ENCODE data around the gene PXYLP1.
"Not testable (repeated sequence)": the region's sequence is repeated elsewhere in the genome, so short reads cannot be mapped to it uniquely, and the experiment has no call there.

PXYLP1 gene

DNA sequence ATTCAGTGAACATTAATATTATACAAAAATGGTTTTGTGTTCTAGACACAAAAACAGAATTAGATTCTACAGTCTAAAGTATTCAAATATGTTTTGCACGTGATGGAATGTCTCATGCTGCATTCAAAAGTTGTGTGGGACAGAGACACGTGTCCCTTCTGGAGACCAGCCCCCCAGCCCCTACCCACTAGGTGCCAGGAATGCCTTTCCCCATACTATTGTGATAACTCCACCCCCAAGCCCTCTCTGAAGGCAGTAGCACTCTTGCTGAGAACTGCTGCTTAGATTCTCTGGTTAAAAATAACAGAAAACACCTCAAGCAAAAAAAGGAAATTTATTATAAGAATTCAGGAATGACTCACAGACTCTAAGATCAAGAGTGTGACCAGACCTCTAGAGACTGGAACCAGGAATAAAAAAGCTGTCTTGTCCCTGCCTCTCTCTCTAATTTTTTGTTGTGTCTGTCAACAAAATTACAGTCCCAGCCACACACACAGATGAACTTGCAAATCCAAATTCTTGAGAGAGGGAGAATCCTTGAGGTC, 57.7 kb downstream of the PXYLP1 start:
- FAIRE-seq (no peak), DNase-seq (ENCODE audit: insufficient read length, low spot score) (no peak)

DNA sequence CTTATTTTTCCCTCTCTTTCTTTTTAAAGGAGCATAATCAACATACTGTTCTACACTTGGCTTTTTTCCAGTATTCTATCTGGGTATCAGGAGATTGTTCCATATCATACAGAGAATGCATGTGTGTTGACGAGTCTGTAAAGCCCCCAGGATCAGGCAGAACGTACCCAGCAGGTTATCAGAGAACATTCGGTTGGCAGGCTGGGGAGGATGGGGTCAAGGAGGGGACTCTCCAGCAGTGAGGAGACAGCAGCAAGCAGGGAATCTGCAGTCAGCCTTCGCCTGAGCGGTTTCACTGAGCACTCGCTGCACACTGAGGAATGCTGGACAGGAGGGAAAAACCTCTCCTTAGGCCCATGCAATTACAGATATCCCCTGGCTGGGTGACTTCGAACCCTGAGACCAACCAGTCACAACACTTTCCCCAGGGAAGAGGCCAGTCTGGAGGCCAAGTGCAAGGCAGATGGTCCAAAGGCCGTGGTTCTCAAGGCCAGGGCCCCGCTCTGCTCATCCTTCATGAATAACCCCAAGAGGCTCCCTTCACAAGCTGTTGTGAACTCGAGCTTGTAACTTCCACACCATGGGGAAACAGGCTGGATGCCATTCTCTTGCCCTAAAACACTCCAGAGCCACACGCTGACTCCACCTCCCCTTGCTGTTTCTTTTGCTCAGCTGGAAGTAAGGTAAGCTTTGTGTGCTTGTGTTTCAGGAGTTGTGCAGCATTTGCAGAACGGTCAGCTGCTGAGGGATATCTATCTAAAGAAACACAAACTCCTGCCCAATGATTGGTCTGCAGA, 60.1 kb downstream of the PXYLP1 start:
- DNase-seq (ENCODE audit: insufficient read length, low spot score), result no peak
- no peak for FAIRE-seq

DNA sequence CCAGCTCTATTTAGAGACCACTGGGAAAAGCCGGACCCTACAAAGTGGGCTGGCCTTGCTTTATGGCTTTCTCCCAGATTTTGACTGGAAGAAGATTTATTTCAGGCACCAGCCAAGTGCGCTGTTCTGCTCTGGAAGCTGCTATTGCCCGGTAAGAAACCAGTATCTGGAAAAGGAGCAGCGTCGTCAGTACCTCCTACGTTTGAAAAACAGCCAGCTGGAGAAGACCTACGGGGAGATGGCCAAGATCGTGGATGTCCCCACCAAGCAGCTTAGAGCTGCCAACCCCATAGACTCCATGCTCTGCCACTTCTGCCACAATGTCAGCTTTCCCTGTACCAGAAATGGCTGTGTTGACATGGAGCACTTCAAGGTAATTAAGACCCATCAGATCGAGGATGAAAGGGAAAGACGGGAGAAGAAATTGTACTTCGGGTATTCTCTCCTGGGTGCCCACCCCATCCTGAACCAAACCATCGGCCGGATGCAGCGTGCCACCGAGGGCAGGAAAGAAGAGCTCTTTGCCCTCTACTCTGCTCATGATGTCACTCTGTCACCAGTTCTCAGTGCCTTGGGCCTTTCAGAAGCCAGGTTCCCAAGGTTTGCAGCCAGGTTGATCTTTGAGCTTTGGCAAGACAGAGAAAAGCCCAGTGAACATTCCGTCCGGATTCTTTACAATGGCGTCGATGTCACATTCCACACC, 60.9 kb downstream of the PXYLP1 start:
- DNase-seq (ENCODE audit: insufficient read length, low spot score), result no peak
- no peak for FAIRE-seq

DNA sequence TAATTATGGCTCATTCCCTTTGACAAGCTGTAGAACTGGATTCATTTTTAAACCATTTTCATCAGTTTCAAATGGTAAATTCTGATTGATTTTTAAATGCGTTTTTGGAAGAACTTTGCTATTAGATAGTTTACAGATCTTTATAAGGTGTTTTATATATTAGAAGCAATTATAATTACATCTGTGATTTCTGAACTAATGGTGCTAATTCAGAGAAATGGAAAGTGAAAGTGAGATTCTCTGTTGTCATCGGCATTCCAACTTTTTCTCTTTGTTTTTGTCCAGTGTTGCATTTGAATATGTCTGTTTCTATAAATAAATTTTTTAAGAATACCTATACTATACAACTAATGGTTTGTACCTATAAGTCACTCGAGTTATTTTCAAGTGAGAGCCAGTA, 62.7 kb downstream of the PXYLP1 start:
- no peak for FAIRE-seq
- DNase-seq (ENCODE audit: insufficient read length, low spot score), result no peak

DNA sequence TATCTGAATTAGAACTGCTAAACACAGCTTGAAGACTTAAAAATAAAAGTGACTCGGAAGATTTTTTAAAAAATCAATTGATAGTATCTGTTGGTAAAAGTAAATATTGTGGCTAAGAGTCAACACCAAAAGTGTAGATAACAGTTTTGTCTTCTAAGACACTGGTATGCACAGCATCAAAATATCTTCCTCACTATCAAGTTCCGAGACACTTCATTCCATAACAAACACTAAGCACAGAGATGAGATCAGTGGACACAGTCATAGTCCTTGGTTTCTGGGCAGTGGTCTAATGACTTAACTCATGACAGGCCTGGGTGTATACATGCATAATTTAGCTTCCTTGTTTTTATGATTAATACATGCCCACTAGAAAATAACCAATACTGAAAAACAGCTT, 63.2 kb downstream of the PXYLP1 start:
- peak; percentile 62 for FAIRE-seq

DNA sequence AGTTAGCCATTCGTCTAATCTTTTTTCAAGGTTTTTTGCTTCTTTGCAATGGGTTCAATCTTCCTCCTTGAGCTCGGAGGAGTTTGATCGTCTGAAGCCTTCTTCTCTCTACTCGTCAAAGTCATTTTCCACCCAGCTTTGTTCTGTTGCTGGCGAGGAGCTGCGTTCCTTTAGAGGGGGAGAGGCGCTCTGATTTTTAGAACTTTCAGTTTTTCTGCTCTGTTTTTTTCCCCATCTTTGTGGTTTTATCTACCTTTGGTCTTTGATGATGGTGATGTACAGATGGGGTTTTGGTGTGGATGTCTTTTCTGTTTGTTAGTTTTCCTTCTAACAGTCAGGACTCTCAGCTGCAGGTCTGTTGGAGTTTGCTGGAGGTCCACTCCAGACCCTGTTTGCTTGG, 68.8 kb downstream of the PXYLP1 start:
- DNase-seq (ENCODE audit: insufficient read length, low spot score); FAIRE-seq: not testable (repeated sequence)

More for the DNA sequence above, 63.2 kb downstream of the PXYLP1 start:
- DNase-seq (ENCODE audit: insufficient read length, low spot score), result no peak

DNA sequence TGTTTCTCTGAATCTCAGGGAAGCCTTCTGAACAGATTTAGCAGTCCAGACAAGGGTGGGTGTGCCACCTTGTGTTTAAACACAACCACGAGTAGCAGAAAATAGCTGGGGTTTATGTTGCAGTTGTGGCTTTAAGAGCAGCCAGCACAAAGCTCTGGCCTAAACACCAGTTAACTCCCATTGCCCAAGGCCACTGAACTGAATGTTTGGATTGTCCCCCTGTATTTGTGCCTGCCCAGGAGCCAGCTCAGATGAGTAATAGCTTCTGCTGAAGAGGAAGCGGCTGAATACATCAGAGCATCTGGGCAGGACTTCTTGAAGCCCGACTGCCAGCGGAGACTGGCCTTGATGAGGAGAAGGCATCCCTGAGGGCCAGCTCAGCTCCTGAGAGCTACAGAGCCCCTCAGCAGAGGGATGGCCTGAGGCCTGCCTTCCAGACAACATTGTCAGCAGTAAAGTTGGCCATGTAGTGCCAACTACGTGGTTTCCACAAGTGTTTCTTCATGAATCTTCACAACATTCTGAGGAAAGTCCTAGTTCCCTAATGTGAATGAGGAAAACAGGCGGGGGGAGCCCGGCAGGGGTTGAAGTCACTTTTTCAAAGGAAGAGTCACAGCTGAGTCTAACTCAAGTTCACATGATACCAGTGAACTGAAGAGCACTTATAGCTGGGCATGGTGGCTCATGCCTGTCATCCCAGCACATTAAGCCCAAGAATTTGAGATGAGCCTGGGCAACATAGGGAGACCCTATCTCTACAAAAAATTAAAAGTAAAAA, 70.9 kb downstream of the PXYLP1 start:
- FAIRE-seq (no peak), DNase-seq (ENCODE audit: insufficient read length, low spot score) (no peak)

DNA sequence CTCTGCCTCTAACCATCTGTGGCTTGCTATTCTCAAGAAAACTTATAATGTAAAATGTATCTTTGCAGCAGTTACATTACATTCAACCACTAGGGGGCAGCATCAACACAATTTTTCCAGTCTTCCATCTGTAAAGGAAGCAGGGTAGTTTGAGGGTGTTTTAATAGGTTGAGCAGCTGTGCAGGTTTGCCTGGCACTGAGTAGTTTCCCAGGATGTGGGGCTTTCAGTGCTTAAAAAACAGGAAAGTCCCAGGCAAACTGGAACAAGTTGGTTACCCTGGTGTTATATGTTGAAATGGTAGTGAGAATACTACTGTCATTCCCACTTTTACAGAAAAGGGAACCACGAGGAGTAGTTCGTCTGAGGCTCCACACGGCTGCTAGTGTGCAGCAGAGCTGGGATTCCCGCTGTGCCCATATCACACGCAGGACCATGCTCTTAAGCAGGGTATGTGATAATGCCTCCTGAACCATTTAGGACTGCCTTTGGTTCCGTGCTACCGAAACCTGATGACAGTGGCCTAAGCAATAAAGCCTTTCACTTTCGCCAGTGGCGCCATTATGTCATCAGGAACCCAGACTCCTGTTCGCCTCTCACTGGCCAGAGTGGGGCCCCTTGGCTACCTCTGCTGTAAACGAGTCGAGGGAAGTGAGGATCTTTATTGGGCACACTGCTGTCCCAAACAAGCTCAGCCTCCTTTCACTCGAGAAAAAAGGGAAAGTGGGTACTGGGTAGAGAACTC, 72.0 kb downstream of the PXYLP1 start:
- DNase-seq (ENCODE audit: insufficient read length, low spot score) (no peak), FAIRE-seq (peak; percentile 87)

DNA sequence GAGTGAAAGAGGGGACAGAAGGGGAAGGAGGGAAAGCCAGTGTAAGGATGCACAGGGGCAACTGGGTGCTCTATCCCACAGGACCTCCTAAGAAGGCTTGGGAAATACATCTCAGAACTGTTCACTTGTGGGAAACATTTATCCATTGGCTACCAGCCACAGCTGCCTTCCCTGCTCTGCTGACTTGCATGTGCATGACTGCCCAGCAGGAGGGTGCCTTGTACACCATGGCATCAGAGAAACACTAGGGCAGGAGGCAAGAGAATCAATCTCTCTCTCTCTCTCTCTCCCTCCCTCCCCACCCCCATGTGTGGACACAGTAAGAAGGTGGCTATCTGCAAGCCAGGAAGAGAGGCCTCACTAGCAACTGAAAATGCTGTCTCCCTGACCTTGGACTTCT, 73.8 kb downstream of the PXYLP1 start:
- FAIRE-seq, result no peak

DNA sequence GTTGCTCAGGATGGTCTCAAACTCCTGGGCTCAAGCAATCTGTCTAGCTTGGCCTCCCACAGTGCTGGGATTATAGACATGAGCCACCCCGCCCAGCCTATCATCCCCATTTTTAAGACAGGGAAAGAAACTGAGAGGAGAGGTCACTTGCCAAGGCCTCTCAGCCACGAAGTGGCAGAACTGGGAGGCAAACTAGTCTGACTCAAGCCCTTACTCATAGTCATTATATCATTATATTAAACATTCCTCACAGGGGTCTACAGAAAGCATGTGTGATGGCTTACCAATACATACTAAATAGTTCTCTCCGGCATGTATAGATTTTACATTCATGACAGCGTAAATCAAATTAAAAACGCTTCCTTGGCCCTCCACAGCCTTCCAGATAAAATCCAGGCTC, 74.7 kb downstream of the PXYLP1 start:
- no peak for FAIRE-seq
- no peak for DNase-seq (ENCODE audit: insufficient read length, low spot score)

More for the DNA sequence above, 73.8 kb downstream of the PXYLP1 start:
- DNase-seq (ENCODE audit: insufficient read length, low spot score), result no peak

DNA sequence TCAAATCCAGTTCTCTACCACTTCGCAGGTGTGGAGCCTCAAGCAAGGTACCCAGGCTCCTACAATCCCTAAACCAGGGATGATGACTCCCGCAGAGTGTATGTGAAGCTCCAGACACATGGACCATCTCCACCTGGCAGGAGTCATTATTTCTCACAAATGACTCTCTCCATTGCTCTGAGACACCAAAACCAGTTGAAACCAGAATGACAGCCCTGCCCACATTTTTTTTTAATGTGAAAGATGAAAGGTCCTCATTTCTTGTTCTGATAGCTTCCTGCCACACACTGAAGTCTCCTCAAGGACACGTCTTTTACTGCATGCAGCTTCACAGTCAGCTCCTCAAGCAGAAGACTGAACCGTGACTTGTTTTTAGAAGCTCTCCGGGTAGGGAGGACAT, 75.3 kb downstream of the PXYLP1 start:
- DNase-seq (ENCODE audit: insufficient read length, low spot score) (no peak), FAIRE-seq (no peak)

DNA sequence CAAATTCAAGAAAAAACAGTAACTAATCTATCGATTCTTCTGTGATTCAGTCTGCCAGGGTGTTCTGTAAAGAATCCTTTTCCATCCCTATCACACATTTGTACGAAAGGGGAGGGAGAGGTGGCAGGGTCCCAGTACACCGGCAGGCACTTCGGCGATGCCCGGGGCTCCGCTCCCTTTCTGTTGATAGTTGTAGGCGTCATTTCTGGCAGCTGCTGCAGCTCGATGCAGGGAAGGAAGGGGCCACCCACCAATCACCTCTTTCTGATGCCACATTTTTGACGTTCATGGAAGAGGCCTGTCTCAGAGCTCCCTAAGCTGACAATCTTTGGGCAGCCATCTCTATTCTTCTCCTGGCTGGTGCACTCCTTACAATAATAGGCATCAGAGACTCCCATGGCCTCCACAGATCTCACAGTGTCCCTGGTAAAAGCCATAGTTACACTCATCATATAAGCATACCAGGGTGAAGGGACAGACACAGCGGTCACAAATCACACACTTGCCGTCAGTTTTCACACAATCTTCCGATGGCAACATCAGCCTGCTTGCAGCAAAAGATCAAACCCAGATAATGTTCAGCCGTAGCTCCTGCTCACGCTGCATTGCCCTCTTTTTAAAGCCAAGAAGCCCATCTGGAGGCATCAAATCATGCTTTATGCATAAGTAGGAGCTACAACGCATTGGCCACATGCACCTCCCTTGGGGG, 75.9 kb downstream of the PXYLP1 start:
- FAIRE-seq (no peak), DNase-seq (ENCODE audit: insufficient read length, low spot score) (no peak)

DNA sequence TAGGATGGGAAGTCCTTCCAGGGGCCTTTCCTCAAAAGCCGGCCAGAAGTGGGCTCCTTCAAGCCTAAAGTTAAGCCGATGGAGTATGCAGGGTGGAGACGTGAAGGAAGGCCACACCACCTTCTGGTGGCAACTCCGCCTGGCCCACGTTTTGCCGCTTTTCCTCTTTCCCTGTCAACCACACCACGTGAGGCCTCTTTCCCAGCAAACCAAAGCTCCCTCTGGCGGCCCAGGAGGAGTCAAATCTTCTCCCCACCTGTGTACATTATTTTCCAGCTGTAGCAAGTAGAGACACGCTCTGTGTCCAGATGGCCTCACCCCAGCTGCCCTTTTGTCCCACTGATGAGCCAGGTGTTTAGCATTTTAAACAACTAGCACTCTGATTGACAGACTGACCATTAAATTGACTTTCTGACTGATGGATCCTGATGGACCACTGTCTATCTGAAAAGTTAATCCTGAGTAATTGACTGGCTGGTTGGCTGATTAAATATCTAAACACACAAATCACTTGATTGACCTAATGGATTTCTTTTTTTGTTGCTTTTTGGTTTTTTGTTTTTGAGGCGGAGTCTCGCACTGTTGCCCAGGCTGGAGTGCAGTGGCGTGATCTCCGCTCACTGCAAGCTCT, 77.1 kb downstream of the PXYLP1 start:
- FAIRE-seq, result no peak
- no peak for DNase-seq (ENCODE audit: insufficient read length, low spot score)

DNA sequence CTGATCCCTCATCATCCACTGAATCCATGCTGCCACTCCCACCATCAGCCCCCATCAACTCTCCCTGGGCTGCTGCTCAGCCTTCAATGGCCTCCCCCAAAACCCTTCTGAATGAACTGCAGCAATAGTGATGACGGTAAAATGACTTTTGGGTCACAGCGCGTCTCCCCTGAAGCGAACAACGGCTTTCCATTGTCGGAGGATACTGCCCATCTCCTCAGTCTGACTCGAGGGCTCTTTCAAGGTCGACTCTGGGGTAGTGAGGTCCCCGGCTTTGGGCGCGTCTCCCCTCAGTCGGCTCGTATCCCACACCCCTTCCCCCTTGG, 79.5 kb downstream of the PXYLP1 start:
- FAIRE-seq (no peak), DNase-seq (ENCODE audit: insufficient read length, low spot score) (no peak)

DNA sequence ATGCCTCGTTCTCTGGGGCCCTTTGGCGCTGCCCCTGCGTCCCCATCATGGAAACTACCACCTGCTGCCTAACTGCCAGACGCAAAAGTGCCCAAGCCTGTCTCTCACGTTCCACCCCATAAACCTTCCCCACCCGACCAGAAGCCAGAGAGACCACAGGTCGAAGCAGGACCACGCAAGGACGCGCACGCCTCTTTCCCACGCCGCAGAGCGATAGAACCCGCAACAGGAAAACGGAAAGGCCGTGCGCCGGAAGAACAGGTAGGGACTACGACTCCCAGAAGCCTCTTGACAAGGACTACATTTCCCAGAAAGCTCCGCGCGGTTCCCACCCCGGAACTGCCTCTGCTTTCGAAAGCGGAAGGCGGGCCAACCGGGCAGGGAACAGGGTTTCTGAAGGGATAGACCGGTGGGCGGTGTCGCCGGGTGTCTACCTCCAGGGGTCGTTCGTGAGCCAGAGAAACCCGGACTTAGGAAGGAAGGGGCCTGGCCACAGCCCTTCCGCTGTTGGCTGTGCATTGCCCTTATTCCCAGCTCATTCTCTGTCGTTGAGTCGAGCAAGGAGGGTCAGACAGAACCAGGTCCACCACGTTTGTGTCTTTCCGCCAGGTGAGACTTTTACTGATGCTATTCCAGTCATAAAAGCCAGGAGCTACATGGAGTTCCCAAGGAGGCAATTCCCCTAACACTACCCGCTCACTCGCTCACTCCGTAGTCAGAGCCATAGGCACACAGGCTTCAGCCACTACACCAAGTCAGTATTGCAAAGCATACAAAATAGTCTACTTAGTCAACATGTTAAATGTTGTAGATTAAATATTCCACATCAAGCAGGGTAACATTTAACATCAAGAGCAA, 80.1 kb downstream of the PXYLP1 start:
- FAIRE-seq, result peak; percentile 97
- DNase-seq (ENCODE audit: insufficient read length, low spot score), result peak; percentile 80

DNA sequence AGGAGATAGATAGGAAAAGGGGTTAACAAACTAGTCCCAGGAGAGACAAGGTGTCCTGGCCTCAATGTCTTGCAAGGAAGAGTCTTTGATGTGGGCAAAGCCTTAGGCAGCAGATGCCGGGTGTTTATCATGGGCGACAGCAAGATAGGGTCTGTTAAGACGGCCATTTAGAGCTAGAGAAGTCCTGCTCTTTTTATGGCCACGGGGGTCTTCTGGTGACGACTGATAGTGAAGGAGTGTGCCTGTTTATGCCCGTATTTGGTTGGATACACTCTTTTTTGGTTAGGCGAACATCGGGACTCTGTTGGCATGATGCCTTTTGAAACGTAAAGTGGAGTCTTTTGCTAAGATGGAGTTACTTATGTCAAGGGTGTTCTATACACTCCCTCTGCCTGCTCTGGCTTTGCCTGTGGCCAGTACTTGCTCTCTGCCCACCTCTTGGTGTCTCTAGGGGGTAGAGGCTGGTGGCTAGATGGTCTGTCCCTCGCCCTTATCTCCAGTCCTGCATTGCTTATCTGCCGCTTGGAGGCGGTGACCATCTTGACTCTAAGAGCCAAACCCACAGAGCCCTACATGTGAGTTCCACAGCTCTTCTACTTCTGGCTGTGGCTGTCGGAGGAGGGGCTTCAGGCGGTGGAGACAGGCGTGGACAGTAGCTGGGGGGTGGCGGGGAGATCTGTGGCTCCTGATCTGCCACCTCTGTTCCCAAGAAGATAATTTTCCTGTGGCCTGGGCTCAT, 80.9 kb downstream of the PXYLP1 start:
- no peak for DNase-seq (ENCODE audit: insufficient read length, low spot score)
- FAIRE-seq, result no peak

DNA sequence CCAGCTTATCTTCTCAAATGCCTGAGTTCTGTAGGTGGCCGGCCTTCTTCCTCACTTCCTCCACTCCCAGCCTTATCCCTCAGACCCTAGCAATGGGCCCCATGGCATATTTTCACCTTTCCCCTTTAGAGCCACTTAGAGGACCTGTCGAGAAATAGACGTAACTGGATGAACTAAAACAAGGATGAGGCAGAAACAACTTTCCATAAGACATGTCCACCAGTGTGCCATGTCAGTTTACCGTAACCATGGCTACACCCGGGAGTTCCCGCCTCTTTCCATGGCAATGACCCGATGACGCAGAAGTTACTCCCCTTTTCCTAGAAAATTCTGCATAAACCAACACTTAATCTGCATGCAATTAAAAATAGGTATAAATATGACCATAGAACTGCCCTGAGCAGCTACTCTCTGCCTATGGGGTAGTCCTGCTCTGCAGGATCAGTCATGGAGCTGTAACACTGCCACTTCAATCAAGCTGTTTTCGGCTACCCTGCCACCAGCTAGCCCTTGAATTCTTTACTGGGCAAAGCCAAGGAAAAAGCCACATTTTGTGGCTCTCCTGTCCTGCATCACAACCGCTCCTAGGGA, 81.6 kb downstream of the PXYLP1 start:
- FAIRE-seq (no peak), DNase-seq (ENCODE audit: insufficient read length, low spot score) (no peak)

DNA sequence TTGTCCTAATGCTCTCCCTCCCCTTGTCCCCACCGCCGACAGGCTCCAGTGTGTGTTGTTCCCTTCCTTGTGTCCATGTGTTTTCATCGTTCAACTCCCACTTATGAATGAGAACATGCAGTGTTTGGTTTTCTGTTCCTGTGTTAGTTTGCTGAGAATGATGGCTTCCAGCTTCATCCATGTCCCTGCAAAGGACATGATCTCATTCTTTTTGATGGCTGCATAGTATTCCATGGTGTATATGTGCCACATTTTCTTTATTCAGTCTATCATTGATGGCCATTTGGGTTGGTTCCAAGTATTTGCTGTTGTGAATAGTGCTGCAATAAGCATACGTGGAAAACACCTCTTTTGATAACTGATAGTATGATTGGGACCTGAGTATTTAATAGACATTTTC, 82.8 kb downstream of the PXYLP1 start:
- FAIRE-seq; DNase-seq (ENCODE audit: insufficient read length, low spot score): not testable (repeated sequence)

Data from GM19239 (cell line).